ENCODE measurements around the gene GAB1. TPM values are rescaled to one million over a fixed set of nuclear protein-coding genes. Genes with fewer than 3 reads are reported as not detected.
A peak's percentile ranks its signal among the peaks of the same experiment; 100 is the strongest.

The GAB1 gene
- total RNA-seq, 3 donors from 2014 or later (not counting 1 experiment from before 2014, with no cell fraction given), result 11.5 to 25.4 (median 11.9) TPM

- H3K9me3 ChIP-seq (ENCODE audit: control insufficient read depth, insufficient read depth, low read length), result no peaks in the 10 kb centered on the region
- no peaks in the 10 kb centered on the region for H3K4me1 Mint-ChIP-seq
- H3K27ac ChIP-seq (ENCODE audit: low read length), result no peak overlapping the region
- WGBS (ENCODE audit: insufficient coverage), result 97% methylated on average over 8 of the region's 8 CpGs
- TF ChIP-seq CTCF (IDR thresholded peaks at IDR 0.05), result no peak
- no peak overlapping the region for H3K4me3 Mint-ChIP-seq
- ATAC-seq (no peak), DNase-seq (no peak)
- H3K27me3 Mint-ChIP-seq (ENCODE audit: low read depth in 2 of 2), result peaks cover 0 to 7% of the 10 kb centered on the region in 2 donors
- H3K36me3 Mint-ChIP-seq, result no peaks in the 10 kb centered on the region
- H3K4me1 ChIP-seq (ENCODE audit: control insufficient read depth, insufficient read depth, low read length), result no peaks in the 10 kb centered on the region
- H3K36me3 ChIP-seq (ENCODE audit: control insufficient read depth, insufficient read depth, low read length), result no peaks in the 10 kb centered on the region
- intact Hi-C loops (cut with micrococcal nuclease), result no loop called here
- H3K4me3 ChIP-seq (ENCODE audit: low read length), result no peak overlapping the region
- no peak overlapping the region for H3K27ac Mint-ChIP-seq
- H3K9me3 Mint-ChIP-seq, result no peaks in the 10 kb centered on the region
- H3K27me3 ChIP-seq (ENCODE audit: control insufficient read depth, insufficient read depth, low read length), result no peaks in the 10 kb centered on the region
These were observed 161.3 kb downstream of the GAB1 start for GRCh38 chr4:143498021-143498420.

GRCh38 chr4:143502231-143502630 is 165.6 kb downstream of the GAB1 start:
- no peak for TF ChIP-seq CTCF (IDR thresholded peaks at IDR 0.05)
- WGBS (ENCODE audit: insufficient coverage), result 23% methylated on average over 1 of the region's 1 CpG
- Histone ChIP-seq H3K4me3 (ENCODE audit: low read length) (no peak overlapping the region), H3K4me1 (ENCODE audit: control insufficient read depth, insufficient read depth, low read length) (no peaks in the 10 kb centered on the region), H3K36me3 (ENCODE audit: control insufficient read depth, insufficient read depth, low read length) (no peaks in the 10 kb centered on the region), H3K27ac (ENCODE audit: low read length) (no peak overlapping the region), H3K27me3 (ENCODE audit: control insufficient read depth, insufficient read depth, low read length) (no peaks in the 10 kb centered on the region), H3K9me3 (ENCODE audit: control insufficient read depth, insufficient read depth, low read length) (no peaks in the 10 kb centered on the region)
- no peaks in the 10 kb centered on the region for H3K9me3 Mint-ChIP-seq
- H3K36me3 Mint-ChIP-seq, result no peaks in the 10 kb centered on the region
- no peak overlapping the region for H3K4me3 Mint-ChIP-seq
- no peak for ATAC-seq
- H3K27me3 Mint-ChIP-seq (ENCODE audit: low read depth in 2 of 2), result peaks cover 0 to 7% of the 10 kb centered on the region in 2 donors
- DNase-seq, result no peak
- no peaks in the 10 kb centered on the region for H3K4me1 Mint-ChIP-seq
- no peak overlapping the region for H3K27ac Mint-ChIP-seq
- intact Hi-C loops (cut with micrococcal nuclease), result no loop called here

GRCh38 chr4:143506031-143506430 is 169.4 kb downstream of the GAB1 start:
- H3K27me3 Mint-ChIP-seq (ENCODE audit: low read depth in 2 of 2), result no peaks in the 10 kb centered on the region
- Histone ChIP-seq H3K36me3 (ENCODE audit: control insufficient read depth, insufficient read depth, low read length) (no peaks in the 10 kb centered on the region), H3K9me3 (ENCODE audit: control insufficient read depth, insufficient read depth, low read length) (no peaks in the 10 kb centered on the region), H3K4me3 (ENCODE audit: low read length) (no peak overlapping the region), H3K27me3 (ENCODE audit: control insufficient read depth, insufficient read depth, low read length) (no peaks in the 10 kb centered on the region), H3K4me1 (ENCODE audit: control insufficient read depth, insufficient read depth, low read length) (no peaks in the 10 kb centered on the region), H3K27ac (ENCODE audit: low read length) (no peak overlapping the region)
- no peak for TF ChIP-seq CTCF (IDR thresholded peaks at IDR 0.05)
- peaks cover 5 to 11% of the 10 kb centered on the region in 2 donors for H3K4me1 Mint-ChIP-seq
- no peak overlapping the region for H3K4me3 Mint-ChIP-seq
- intact Hi-C loops (cut with micrococcal nuclease), result no loop called here
- DNase-seq (no peak), ATAC-seq (no peak)
- no peak overlapping the region for H3K27ac Mint-ChIP-seq
- 88% methylated on average over 1 of the region's 1 CpG for WGBS (ENCODE audit: insufficient coverage)
- H3K36me3 Mint-ChIP-seq, result no peaks in the 10 kb centered on the region
- no peaks in the 10 kb centered on the region for H3K9me3 Mint-ChIP-seq

- Mint-ChIP-seq H3K9me3 (no peaks in the 10 kb centered on the region), H3K36me3 (no peaks in the 10 kb centered on the region), H3K4me1 (peaks cover 38 to 39% of the 10 kb centered on the region in 2 donors), H3K27ac (peak overlapping the region in 1 of 2 donors; percentile 98), H3K27me3 (ENCODE audit: low read depth in 2 of 2) (no peaks in the 10 kb centered on the region), H3K4me3 (peak overlapping the region; percentile 95)
- Histone ChIP-seq H3K27me3 (ENCODE audit: control insufficient read depth, insufficient read depth, low read length) (no peaks in the 10 kb centered on the region), H3K27ac (ENCODE audit: low read length) (no peak overlapping the region), H3K4me1 (ENCODE audit: control insufficient read depth, insufficient read depth, low read length) (peaks cover 8% of the 10 kb centered on the region), H3K4me3 (ENCODE audit: low read length) (no peak overlapping the region), H3K36me3 (ENCODE audit: control insufficient read depth, insufficient read depth, low read length) (peaks cover under 1% of the 10 kb centered on the region), H3K9me3 (ENCODE audit: control insufficient read depth, insufficient read depth, low read length) (no peaks in the 10 kb centered on the region)
- WGBS (ENCODE audit: insufficient coverage), result 91% methylated on average over 5 of the region's 7 CpGs
- DNase-seq (no peak), ATAC-seq (no peak)
- intact Hi-C loops (cut with micrococcal nuclease), result no loop called here
- TF ChIP-seq CTCF (IDR thresholded peaks at IDR 0.05), result no peak
These were observed 175.2 kb downstream of the GAB1 start for GRCh38 chr4:143511906-143512305.
